GM21825 (cell line): ENCODE results near the gene MEGF11.

ENCODE experiments used
- ATAC-seq: cut with Tn5 transposase; IDR thresholded peaks from one replicate; pipeline ENCODE4 v1.9.1; 2021; ENCODE audit warnings: mild to moderate bottlenecking, moderate library complexity; ENCODE audit not compliant: unreplicated experiment

Gene MEGF11

DNA sequence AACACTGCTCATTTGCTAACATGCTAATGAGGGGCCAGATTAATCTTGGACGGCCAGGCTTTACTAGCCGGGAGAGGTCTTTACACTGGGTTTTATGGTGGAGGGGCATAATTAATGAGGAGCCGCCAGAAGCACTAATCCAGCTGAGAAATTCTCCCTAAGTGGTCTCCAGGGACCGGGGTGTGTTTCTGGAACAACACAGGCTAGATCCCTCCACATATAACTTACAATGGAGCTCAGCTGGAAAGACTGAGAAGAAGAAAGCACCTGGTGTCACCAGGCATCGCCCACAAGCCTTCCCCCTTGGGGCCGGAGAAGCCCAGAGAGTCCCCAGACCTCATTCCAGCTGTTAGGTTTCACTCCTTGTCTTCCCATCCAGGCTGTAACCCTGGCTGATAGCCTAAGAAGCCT is 127.5 kb downstream of the MEGF11 start:
- no peak for ATAC-seq

DNA sequence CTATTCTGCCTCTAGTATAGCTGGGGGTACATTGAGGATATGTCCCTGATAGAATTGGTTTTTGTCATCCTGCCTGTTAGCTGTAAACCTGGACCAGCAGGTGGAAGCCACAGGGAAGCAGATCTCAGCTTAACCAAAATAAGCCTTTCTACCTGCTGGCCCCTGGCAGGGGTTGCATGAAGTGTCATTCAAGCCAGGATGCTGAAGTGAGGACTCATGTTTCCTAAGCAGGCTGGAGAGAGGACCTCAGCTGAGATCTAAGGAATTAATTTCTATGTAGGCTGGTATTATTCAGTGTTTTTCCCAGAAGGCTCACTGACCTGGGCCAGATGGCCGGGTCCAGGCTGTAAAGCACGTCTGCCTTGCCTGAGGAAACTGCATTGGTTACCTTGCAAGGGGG is 128.9 kb downstream of the MEGF11 start:
- ATAC-seq: no peak

DNA sequence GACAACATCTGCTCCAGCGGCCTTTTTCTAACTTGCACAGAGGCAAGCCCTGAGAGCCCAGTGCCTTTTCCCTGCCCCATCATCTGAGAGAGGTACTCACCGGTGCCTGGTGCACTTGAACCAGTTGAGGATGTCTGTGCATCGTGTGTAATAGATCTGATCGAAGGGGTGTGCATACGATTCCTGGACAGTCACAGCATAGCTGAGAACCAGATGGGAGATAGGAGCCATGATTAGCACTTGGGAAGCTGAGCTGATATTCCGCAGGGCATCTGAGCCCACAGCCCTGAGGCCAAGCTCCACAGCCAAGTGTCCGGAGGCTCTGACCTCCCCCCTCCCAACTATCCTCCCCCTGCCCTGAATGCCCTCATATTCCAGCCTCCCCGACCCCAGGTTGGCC is 129.8 kb downstream of the MEGF11 start:
- ATAC-seq: no peak

DNA sequence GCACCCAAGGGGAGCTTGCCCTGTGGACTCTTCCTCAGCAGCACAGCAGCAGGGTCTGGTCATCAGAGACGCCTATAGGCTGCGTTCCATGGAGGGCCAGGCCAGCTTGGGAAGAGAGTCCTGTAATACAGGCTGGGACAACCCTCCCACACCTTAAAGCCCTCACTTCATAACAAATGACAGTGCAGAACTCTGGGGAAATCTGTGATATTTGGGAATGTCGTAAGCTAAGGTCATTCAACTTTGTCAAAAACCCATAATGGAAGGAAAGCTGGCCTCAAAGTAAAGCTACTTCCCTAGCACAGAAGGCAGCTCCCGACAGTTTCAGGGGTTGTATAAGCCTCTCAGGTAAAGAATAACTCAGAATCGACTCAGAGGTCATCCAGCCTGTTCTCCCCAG is 133.1 kb downstream of the MEGF11 start:
- ATAC-seq: no peak

DNA sequence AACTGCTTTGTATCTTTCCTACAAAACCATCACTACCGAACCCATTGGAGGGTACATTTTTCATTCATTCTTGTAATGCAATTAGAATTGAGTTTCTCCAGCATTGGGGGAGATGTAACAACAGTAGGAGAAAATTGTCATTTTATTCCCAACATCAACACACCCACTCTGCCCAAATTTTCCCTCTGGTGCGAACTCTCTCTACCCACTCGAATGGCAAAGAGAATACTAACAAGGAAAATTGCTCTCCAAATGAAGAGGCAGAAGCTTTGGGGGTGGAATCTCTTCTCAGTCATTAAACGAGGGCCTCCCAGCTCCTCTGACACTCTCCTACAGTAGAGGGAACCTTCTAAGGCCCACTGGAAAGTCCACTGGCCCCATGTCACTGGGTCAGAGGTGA is 135.7 kb downstream of the MEGF11 start:
- no peak for ATAC-seq

DNA sequence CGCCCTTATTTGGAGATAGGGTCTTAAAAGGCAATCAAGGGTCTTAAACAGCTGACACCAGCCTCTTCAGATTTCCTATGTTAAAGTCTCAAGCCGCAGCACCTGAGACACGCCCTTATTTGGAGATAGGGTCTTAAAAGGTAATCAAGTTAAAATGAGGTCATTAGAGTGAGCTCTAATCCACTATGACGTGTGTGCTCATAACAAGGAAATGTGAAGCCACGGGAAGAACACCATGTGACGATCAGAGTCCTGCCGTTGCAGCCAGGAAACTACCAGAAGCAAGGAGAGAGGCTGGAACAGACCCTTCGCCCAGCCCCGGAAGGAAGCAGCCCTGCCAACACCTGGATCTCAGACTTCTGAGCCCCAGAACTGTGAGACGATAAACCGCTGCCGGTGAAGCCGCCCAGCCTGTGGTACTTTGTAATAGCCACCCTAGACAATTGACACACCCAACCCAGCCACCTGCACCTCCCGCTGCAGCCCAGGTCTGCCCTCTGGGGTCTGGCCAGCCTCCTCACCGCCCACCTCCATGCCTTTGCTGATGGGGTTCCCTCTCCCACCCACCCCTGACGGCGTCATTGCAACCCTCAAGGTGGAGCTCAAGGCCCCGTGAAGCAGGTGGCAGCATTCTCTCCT is 137.9 kb downstream of the MEGF11 start:
- ATAC-seq: no peak

DNA sequence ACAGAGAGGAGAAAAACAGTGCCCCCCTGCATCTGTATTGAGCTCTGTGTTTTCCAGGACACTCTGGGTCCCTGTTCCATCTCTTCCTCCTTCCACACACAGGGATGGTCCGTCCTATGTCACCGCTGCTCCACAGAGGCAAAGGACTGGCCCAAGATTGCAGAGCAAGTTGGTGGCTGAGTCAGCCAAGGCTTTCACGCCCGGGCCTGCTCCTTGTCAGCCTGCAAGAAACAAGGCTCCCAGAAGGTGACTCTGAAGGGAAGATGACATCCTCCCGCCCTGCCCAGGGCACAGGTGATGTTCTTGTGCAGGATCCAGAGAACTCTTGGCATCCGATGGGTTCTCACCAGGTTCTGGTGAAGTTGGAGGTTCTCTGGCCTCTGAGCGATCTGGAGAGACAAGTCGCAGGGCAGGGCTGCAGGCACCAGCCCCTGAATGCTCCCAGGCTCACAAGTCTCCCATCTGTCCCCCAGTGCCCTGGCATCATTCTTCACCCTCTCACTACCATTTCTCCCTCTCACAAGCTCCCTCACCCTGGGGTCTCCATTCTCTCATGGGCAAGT is 138.6 kb downstream of the MEGF11 start:
- no peak for ATAC-seq

DNA sequence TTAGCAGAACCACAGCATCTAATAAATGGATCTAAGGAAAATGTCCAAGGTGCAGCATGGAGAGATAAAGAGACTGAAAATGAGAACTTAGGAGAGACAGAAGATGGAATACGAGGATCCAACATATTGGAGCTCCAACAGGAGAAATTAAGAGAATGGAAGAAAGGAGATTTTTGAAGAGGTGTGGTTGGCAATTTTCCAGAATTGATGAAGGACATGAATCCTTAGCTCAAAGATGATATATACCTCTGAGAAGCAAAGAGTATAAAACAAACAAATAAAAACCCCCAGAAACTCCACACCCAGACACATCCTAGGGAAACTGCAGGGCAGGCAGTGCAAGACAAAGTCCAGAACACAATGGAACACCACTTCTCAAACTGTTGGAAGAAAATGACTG is 141.2 kb downstream of the MEGF11 start:
- ATAC-seq: no peak

DNA sequence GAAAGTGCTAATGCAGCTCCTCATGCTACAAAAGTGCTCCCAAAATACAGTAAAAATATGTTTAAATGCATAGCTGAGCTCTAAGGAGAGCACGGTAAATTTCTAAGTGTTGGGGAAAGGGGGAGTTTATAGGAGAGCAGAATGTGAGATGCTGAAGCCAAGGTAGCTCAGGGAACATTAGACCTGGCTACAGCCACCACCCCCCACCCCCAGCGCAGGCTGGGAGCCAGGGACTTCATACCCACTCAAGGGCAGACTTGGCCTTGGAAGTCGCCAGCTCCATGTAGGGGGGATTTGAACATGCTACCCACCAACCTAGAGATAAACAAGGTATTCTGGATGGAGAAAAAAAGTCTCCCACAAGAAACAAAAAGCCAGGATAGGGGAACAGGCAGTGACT is 142.2 kb downstream of the MEGF11 start:
- ATAC-seq: no peak

DNA sequence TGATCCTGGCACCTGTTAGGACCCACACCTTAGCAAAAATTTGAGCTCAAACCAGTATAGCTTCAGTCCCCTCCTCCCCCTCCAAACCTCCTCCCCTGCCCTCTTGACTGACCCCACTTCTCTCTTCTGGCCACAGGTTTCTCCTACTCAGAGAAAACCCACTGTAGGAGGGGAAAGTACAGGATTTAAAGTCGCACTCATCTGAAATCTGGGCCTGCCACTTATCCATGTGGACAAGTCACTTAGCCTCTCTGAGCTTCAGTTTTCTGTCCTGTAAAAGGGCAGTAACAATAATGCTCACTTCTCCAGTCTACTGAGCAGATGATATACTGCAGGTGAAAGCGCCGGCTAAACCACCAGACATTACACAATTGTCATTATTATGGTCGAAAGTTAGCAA is 142.7 kb downstream of the MEGF11 start:
- ATAC-seq: no peak

DNA sequence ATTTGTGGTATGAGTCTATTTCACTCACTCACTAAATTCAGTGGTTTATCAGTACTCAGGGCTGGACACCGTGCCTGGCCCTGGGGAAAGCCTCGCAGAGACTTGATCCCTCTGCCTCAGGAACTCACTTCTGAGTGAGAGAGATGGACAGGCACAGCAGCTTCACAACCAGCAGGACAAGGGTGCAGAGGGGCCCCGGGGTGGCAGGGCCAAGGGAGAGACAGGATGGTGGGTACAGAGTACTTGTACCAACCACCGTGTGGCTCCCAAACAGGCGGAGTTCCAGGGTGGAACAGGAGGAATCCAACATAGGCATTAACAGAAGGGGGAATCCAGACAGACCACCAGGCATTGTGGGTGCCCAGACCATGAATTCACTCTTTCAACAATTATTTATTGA is 143.7 kb downstream of the MEGF11 start:
- ATAC-seq: no peak

DNA sequence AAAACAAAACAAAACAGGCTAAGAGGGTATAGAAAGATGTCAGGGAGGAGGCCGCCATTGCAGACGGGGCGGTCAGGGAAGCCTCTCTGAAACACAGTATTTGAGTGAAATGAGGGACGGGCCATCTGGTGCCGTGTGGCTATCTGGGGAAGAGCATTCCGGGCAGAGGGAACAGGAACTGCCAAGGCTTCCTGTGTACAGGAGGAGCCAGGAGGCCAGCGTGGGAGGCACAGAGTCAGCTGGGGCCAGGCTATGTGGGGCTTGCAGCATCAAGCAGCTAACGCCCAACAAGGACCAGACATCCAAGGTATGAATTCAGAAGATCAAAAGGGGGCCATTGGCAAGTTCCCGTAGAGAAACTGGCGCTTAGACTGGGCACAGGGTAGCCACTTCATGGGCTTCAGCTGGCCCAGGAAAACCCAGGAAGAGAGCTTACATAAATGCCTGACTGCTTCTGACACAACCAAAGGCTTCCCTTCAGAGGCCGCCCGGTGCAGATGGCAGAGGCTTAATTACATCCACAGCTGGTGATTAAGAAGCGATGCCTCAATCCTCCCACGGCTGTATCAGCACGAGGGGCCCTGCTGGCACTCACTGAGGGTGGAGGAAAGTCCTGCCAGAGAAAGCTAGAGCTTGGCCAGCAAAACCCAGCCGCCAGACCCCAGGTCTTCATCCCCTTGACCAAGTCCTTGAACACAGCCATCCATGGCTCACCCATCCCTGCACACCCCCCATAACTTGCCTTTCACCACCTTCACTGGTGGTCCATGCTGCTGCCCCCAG is 144.9 kb downstream of the MEGF11 start:
- no peak for ATAC-seq

DNA sequence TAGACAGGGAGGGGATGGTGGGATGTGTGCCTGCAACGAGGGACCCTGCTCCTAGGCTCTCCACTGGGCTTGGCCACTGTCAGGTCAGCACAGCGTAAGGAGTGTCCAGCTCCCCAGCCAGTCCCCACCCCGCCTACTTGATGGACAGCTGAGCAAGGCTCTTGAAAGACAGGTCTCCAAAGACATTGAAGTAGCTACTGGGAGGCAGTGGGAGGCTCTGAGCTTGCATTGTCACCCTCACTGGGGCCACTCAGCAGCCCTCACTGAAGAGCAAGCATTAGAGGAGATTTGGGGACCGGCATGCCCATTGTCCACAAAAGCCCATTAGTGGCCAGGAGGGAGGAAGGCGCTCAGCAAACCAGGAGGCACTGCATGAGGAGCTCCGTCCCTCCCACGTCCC is 146.5 kb downstream of the MEGF11 start:
- no peak for ATAC-seq

DNA sequence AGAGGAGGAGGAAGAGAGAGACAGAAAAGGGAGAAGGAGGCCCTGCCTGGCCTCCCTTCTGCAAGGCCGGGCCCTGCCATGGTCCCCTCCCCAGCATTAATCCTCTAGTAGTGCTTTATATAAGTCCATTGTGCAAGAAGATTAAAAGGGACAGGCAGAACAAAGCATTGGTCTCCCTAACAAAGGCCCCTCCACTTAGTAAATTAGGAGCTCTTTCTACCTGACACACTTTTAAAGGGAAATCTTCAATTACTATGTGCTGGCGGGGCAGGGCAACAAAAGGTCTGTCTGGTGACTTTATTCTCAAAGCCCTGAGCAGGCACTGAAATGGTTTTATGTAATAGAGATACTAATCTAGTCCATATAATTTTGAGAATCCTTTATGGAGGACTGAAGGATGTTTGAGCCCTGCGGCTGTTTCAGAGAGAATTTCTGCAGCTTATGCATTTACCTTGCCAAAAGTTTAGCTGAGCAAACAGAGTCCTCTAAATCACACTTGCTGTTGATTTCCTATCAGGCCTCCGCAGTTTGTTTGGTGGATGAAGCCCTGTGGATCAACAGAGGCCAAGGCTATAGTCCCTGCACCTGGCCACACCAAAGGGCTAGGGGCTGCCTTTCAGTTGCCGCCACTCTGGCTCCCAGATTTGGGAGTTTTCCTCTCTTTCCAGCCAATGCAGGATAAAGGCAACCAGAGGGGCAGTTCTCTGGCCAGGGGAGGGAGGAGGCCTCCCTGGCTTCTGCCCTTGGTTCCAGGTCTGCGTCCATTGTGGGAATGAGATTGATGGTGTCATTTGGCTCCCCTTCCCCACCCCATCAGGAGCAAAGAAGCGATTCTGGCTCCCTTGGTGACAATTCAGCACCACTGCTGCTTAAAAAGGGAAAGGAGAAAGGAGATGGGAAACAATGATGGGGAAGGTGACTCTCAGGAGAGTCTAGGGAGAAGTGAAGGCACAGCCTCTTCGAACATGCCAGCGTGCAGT is 148.0 kb downstream of the MEGF11 start:
- ATAC-seq: no peak

DNA sequence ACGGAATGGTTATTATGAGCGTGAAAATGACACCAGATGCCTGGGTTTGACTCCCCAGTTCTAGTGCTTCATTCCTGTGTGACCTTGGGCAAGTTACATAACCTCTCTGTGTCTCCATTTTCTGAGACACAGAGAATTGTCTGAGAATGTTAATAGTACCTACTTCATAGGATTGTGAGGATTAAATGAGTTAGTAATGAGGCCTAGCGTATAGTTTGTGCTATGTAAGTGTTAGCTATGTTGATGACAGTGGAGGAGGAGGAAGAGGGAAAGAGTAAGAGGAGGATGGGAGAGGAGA is 150.3 kb downstream of the MEGF11 start:
- no peak for ATAC-seq

DNA sequence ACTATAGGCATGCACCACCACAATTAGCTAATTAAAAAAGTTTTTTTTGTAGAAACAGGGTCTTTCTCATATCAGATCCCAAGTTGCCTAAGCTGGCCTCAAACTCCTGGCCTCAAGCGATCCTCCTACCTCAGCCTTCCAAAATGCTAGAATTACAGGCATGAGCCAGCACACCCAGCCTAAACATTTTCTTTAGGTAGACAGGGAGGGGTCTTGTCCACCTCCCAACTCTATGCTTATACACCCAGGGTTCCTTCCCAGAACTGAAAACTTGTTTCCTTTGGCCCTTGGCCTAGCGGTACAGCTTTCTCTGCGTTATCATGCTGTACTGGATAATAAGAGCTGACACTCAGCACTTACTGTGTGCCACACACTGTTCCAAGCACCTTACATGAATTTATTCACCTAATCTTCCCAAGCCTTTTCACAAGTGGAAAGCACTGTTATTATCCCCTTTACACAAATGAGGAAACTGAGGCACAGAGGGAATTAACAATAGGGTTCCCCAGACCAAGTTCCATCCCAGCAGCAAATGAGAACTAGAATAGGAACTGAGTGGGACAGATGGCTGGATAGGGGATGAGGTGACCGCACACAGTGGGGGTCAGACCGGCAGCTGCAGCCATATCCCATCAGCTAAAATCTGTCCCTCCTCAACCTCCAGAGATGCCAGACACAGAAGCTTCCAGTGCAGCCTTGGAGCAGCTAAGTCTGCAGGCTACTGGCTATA is 150.8 kb downstream of the MEGF11 start:
- ATAC-seq: no peak

DNA sequence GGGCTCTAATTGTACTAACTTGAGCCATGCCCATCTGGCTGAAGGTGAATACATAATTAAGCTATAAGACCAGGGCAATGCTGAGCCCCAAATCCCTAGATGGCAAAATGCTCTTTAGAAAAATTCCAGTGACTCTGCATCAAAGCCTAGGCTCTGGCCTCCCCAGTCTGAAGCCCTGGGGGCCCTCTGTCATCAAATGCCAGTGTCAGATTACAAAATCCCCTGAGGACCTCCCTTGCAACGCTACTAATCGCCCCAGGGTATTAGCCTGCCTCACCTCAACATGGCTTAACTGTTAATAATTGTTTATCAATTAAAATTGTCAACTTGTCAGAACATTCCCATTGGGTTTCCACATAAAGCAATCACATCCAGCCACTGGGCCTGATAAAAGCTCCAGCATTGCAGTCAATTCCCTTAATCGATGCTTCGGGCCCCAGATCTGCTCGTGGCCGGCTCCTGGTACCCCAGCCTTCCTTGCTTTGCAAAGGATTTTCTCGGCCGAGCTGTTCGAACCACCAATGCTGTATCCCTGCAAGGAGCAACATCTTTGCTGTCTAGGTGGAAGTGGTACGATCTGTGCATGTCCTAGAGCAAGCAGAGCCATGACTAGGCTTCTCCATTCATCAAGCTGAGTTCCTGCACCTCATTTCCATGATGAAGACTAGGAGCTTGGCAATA is 151.7 kb downstream of the MEGF11 start:
- ATAC-seq: no peak

DNA sequence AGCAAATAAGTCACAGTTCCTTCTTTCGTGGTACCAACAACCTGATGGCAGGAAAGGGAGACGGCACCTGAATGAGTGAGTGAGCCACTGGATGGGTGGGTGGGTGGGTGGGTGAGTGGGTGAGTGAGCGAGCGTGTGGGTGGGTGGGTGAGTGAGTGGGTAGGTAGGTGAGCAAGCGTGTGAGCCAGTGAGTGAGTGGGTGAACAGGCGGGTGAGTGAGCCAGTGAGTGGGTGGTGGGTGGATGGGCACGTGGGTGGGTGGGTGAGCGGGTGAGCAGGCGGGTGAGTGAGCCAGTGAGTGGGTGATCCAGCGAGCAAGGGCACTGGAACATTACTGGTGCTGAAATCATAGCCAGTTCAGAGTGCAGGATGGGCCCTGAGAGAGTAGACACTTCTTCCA is 152.8 kb downstream of the MEGF11 start:
- no peak for ATAC-seq

DNA sequence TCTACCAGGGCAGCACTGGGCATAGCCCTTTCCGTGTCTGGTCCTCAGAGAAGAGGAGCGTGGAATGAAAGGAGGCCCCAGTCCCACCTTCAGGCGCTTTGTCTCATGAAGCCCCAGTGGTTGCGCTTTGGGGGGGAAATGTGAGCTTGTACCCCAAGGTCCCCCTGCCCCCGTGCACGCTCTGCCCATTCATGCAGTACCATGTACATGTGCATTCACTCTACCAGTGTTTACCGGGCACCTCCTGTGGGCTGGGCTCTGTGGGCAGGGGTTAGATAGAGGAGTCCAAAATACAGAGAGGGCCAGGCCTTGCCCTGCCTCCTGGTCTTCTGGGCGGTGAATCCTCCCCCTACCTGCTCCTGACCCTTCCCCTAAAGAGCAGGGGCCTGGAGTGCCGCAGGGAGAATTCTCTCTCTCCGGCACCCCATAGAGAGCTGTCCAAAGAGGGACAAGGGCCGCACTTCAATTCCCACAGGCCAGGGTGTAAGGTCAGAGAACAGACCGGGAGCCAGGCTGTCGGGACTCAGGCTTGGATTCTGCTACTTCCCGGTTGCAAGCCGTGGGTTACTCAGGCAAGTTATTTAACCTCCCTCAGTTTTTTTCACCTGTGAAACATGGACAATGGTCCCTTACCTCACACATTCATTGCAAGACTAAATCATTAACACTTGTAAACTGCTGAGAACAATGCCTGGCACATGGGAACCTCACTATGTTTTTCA is 153.4 kb downstream of the MEGF11 start:
- no peak for ATAC-seq

DNA sequence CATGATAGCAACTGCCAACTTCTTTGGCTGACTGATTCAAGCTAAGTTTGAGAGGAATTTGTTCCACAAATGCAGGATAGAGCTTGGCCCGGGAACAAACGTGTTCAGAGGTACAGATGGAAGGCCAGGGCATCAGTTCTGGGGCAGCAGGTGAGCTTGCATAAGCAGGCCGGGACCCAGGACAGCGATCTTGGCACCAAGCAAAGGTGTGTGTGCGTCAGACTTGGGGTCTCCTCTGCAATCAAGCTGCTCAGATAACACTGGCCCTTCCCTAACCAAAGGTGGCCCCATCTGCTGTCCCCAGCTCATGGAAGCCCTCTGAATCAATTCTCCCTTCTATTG is 155.6 kb downstream of the MEGF11 start:
- ATAC-seq: no peak
